ENCODE data around the gene NRXN3. TPM values are rescaled to one million over a fixed set of nuclear protein-coding genes. Genes with fewer than 3 reads are reported as not detected.

The NRXN3 gene
- total and polyA plus RNA-seq, 4 donors = 1.4 to 8.3 (median 4.4) TPM

- Histone ChIP-seq H3K27ac (ENCODE audit: low read depth in 1 of 2, low read length in 1 of 2) (no peak overlapping the region), H3K4me3 (no peak overlapping the region), H3K9me3 (ENCODE audit: control insufficient read depth in 4 of 4, insufficient read depth in 3 of 4, low read length in 3 of 4) (no peaks in the 10 kb centered on the region), H3K9ac (ENCODE audit: insufficient read depth in 1 of 2, low read length in 2 of 2) (no peak overlapping the region), H3K4me1 (ENCODE audit: control insufficient read depth in 5 of 5, insufficient read depth in 5 of 5, low read length in 5 of 5) (no peaks in the 10 kb centered on the region), H3K27me3 (ENCODE audit: control insufficient read depth in 3 of 3, insufficient read depth in 3 of 3, low read length in 2 of 3) (peaks cover 0 to 4% (median 0%) of the 10 kb centered on the region in 3 donors), H3K36me3 (ENCODE audit: control insufficient read depth in 4 of 4, insufficient read depth in 4 of 4, low read length in 4 of 4) (no peaks in the 10 kb centered on the region)
- ATAC-seq (ENCODE audit: insufficient read depth, low FRiP score) (no peak), DNase-seq (no peak)
- TF ChIP-seq CTCF (IDR thresholded peaks at IDR 0.05; ENCODE audit: control extremely low read depth, extremely low read depth) = no peak
- 66 to 69% methylated on average over 9 of the region's 9 CpGs for WGBS, 2 donors
These were observed 84.8 kb downstream of the NRXN3 start for GRCh38 chr14:78254911-78255461.

- DNase-seq (no peak), ATAC-seq (ENCODE audit: insufficient read depth, low FRiP score) (no peak)
- no peaks in the 10 kb centered on the region for H3K9me3 ChIP-seq (ENCODE audit: control insufficient read depth in 4 of 4, insufficient read depth in 3 of 4, low read length in 3 of 4)
- WGBS, 2 donors = 70 to 76% methylated on average over 6 of the region's 6 CpGs
- H3K36me3 ChIP-seq (ENCODE audit: control insufficient read depth in 4 of 4, insufficient read depth in 4 of 4, low read length in 4 of 4) = no peaks in the 10 kb centered on the region
- no peak overlapping the region for H3K9ac ChIP-seq (ENCODE audit: insufficient read depth in 1 of 2, low read length in 2 of 2)
- no peak overlapping the region for H3K27ac ChIP-seq (ENCODE audit: low read depth in 1 of 2, low read length in 1 of 2)
- H3K27me3 ChIP-seq (ENCODE audit: control insufficient read depth in 3 of 3, insufficient read depth in 3 of 3, low read length in 2 of 3) = peaks cover 0 to 2% (median 0%) of the 10 kb centered on the region in 3 donors
- no peaks in the 10 kb centered on the region for H3K4me1 ChIP-seq (ENCODE audit: control insufficient read depth in 5 of 5, insufficient read depth in 5 of 5, low read length in 5 of 5)
- no peak overlapping the region for H3K4me3 ChIP-seq
- no peak for TF ChIP-seq CTCF (IDR thresholded peaks at IDR 0.05; ENCODE audit: control extremely low read depth, extremely low read depth)
These were observed 89.7 kb downstream of the NRXN3 start for GRCh38 chr14:78259831-78260230.

- H3K36me3 ChIP-seq (ENCODE audit: control insufficient read depth in 4 of 4, insufficient read depth in 4 of 4, low read length in 4 of 4) = no peaks in the 10 kb centered on the region
- no peak overlapping the region for H3K4me3 ChIP-seq
- no peak overlapping the region for H3K27ac ChIP-seq (ENCODE audit: low read depth in 1 of 2, low read length in 1 of 2)
- H3K27me3 ChIP-seq (ENCODE audit: control insufficient read depth in 3 of 3, insufficient read depth in 3 of 3, low read length in 2 of 3) = no peaks in the 10 kb centered on the region
- no peak for TF ChIP-seq CTCF (IDR thresholded peaks at IDR 0.05; ENCODE audit: control extremely low read depth, extremely low read depth)
- no peaks in the 10 kb centered on the region for H3K9me3 ChIP-seq (ENCODE audit: control insufficient read depth in 4 of 4, insufficient read depth in 3 of 4, low read length in 3 of 4)
- no peak overlapping the region for H3K9ac ChIP-seq (ENCODE audit: insufficient read depth in 1 of 2, low read length in 2 of 2)
- DNase-seq (no peak), ATAC-seq (ENCODE audit: insufficient read depth, low FRiP score) (no peak)
- WGBS, 2 donors = 71 to 81% methylated on average over 2 of the region's 2 CpGs
- H3K4me1 ChIP-seq (ENCODE audit: control insufficient read depth in 5 of 5, insufficient read depth in 5 of 5, low read length in 5 of 5) = peaks cover 0 to 4% (median 0%) of the 10 kb centered on the region in 5 donors
These were observed 108.5 kb downstream of the NRXN3 start for GRCh38 chr14:78278464-78279250.

Data from lung (tissue), 12 donors.